Neural cell (in vitro differentiated cells): ENCODE results near the gene LIF. TPM values are rescaled to one million over a fixed set of nuclear protein-coding genes. Genes with fewer than 3 reads are reported as not detected.

Experiments
- H2AFZ ChIP-seq: fragments of 200-600, 300-800 bp; sonication (generic), shearing (Covaris generic); 2 replicates; pipeline ENCODE4 v1.6.0; 2014; ENCODE audit warnings: low read depth, mild to moderate bottlenecking, antibody characterized with exemption, low read length, moderate library complexity
- H3F3A ChIP-seq: fragments of 200-600 bp; shearing (Covaris generic); 2 replicates; pipeline ENCODE4 v1.6.1; 2016; ENCODE audit warnings: mild to moderate bottlenecking, moderate library complexity, mixed read lengths, antibody characterized with exemption, low read length; ENCODE audit not compliant: insufficient read depth, poor library complexity, severe bottlenecking
- H3K27ac ChIP-seq: fragments of 200-600, 300-800 bp; sonication (generic), shearing (Covaris generic); 2 replicates; pipeline ENCODE4 v1.5.1; 2014; ENCODE audit warnings: mild to moderate bottlenecking, low read length, moderate library complexity
- H3K27me3 ChIP-seq: fragments of 300-800, 200-600 bp; sonication (generic), shearing (Covaris generic); 2 replicates; pipeline ENCODE4 v1.6.0; 2014; ENCODE audit warnings: mild to moderate bottlenecking, low read depth, low read length, moderate library complexity; ENCODE audit not compliant: insufficient read depth
- H3K36me3 ChIP-seq: fragments of 300-800, 200-600 bp; sonication (generic), shearing (Covaris generic); 2 replicates; pipeline ENCODE4 v1.5.1; 2014; ENCODE audit warnings: mild to moderate bottlenecking, antibody characterized with exemption, low read length, moderate library complexity; ENCODE audit not compliant: insufficient read depth
- H3K4me2 ChIP-seq: fragments of 300-800, 200-600 bp; sonication (generic), shearing (Covaris generic); 2 replicates; pipeline ENCODE4 v1.6.0; 2014; ENCODE audit warnings: mild to moderate bottlenecking, low read length
- H3K4me3 ChIP-seq: fragments of 300-800, 200-600 bp; sonication (generic), shearing (Covaris generic); 2 replicates; pipeline ENCODE4 v1.5.1; 2014; ENCODE audit warnings: mild to moderate bottlenecking, low read length, moderate library complexity
- H3K79me2 ChIP-seq: fragments of 200-600 bp; shearing (Covaris generic); replicated peaks from 2 replicates; pipeline ENCODE4 v1.6.0; 2014; ENCODE audit warnings: mild to moderate bottlenecking, low read length, moderate library complexity; ENCODE audit not compliant: insufficient read depth
- H3K9ac ChIP-seq: fragments of 300-800, 200-600 bp; sonication (generic), shearing (Covaris generic); 2 replicates; pipeline ENCODE4 v1.6.1; 2016; ENCODE audit warnings: mild to moderate bottlenecking, low read length, mixed read lengths
- H3K9me2 ChIP-seq: fragments of 200-600 bp; shearing (Covaris generic); 2 replicates; pipeline ENCODE4 v1.6.1; 2016; ENCODE audit warnings: mild to moderate bottlenecking, low read length, mixed read lengths; ENCODE audit not compliant: insufficient read depth
- H3K9me3 ChIP-seq: fragments of 200-600, 300-800 bp; sonication (generic), shearing (Covaris generic); 2 replicates; pipeline ENCODE4 v1.6.1; 2016; ENCODE audit warnings: mild to moderate bottlenecking, mixed run types, low read length, moderate library complexity, mixed read lengths
- H4K20me1 ChIP-seq: fragments of 200-600 bp; shearing (Covaris generic); 2 replicates; pipeline ENCODE4 v1.6.1; 2016; ENCODE audit warnings: mild to moderate bottlenecking, mixed run types; ENCODE audit not compliant: insufficient read depth
- EP300 ChIP-seq: fragments of 450-650 bp; conservative IDR thresholded peaks from 2 replicates; pipeline ENCODE4 v1.6.1; 2014; ENCODE audit warnings: antibody characterized with exemption, mild to moderate bottlenecking, moderate library complexity; ENCODE audit not compliant: poor library complexity, severe bottlenecking
- EZH2 ChIP-seq: fragments of 200-600, 300-800 bp; shearing (Covaris generic), sonication (generic); IDR thresholded peaks from 2 replicates; pipeline ENCODE4 v1.6.1; 2014; ENCODE audit warnings: antibody characterized with exemption, low read length, borderline replicate concordance, mild to moderate bottlenecking; ENCODE audit not compliant: insufficient read depth, poor library complexity, severe bottlenecking
- MXI1 ChIP-seq: fragments of 450-650 bp; conservative IDR thresholded peaks from 2 replicates; pipeline ENCODE4 v1.6.1; 2014; ENCODE audit warnings: antibody characterized with exemption, mild to moderate bottlenecking; ENCODE audit not compliant: poor library complexity, severe bottlenecking
- POLR2AphosphoS5 ChIP-seq: IDR thresholded peaks from 2 replicates; pipeline ENCODE4 v1.6.1; 2012
- RAD21 ChIP-seq: fragments of 450-650 bp; conservative IDR thresholded peaks from 2 replicates; pipeline ENCODE4 v1.6.1; 2014; ENCODE audit warnings: antibody characterized with exemption, mild to moderate bottlenecking, moderate library complexity
- SMC3 ChIP-seq: fragments of 450-650 bp; conservative IDR thresholded peaks from 2 replicates; pipeline ENCODE4 v1.6.1; 2014; ENCODE audit warnings: antibody characterized with exemption, mild to moderate bottlenecking, moderate library complexity; ENCODE audit not compliant: poor library complexity
- TAF1 ChIP-seq: IDR thresholded peaks from 2 replicates; pipeline ENCODE4 v1.6.1; 2012; ENCODE audit warnings: low read depth
- polyA plus RNA-seq: library from polyadenylated mRNA; depleted of rRNA; stranded (reverse); fragments of >200 nt; gene quantifications from 2 replicates; pipeline ENCODE4 v1.2.3, GENCODE V29; 2014
- TF ChIP-seq, protein P1 (sequence below): IDR thresholded peaks from 2 replicates; pipeline ENCODE4 v1.6.1; 2012; ENCODE audit warnings: borderline replicate concordance
- TF ChIP-seq, protein P2 (sequence below): fragments of 450-650 bp; IDR thresholded peaks from 2 replicates; pipeline ENCODE4 v1.5.1; 2014; ENCODE audit warnings: antibody characterized with exemption, mild to moderate bottlenecking, moderate library complexity; ENCODE audit not compliant: poor library complexity, severe bottlenecking

Gene LIF
- polyA plus RNA-seq, 1 donor from 2014 or later, result 0.05 TPM

DNA sequence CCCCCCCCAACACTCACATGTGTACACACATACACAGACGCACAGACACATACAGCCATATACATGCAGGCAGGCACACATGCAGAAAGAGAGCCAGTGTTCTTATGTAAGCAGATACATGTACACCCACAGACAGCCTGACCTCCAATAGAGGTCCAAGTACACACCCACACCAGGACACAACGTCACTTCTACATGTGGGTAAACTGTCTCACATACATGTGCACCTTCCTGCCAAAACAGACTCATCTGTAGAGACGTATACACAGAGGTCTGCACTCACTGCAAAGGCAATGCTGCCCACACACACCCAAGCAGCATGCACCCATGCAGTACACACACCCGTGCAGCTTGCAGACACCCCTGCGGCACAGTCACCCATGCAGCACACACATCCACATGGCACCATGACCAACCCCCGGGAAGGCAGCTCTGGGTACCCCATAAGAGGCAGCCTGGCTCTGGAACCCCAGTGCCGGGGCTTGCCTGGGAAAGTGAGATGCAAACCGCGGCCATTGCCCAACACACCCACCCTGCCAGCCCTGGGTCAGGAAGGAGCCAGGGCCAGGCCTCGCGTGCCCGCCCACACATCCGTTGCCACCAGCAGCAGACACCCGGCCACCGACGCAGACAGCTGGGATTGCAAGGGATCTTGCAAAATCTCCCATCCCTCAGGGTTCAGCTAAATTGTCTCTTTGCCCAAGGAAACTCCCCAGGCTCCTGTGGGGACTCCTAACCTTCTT is 32.7 kb upstream of the LIF start:
- Histone ChIP-seq H3K27ac (no peak overlapping the region), H3K79me2 (no peaks in the 10 kb centered on the region), H3K27me3 (no peaks in the 10 kb centered on the region), H3K36me3 (no peaks in the 10 kb centered on the region), H3K4me2 (no peak overlapping the region), H3K9me3 (no peaks in the 10 kb centered on the region), H3K9ac (no peak overlapping the region), H4K20me1 (no peaks in the 10 kb centered on the region), H3K4me3 (no peak overlapping the region), H2AFZ (no peak overlapping the region), H3K9me2 (no peaks in the 10 kb centered on the region), H3F3A (no peaks in the 10 kb centered on the region)
- TF ChIP-seq TAF1, result no peak
- TF ChIP-seq, protein P1, sequence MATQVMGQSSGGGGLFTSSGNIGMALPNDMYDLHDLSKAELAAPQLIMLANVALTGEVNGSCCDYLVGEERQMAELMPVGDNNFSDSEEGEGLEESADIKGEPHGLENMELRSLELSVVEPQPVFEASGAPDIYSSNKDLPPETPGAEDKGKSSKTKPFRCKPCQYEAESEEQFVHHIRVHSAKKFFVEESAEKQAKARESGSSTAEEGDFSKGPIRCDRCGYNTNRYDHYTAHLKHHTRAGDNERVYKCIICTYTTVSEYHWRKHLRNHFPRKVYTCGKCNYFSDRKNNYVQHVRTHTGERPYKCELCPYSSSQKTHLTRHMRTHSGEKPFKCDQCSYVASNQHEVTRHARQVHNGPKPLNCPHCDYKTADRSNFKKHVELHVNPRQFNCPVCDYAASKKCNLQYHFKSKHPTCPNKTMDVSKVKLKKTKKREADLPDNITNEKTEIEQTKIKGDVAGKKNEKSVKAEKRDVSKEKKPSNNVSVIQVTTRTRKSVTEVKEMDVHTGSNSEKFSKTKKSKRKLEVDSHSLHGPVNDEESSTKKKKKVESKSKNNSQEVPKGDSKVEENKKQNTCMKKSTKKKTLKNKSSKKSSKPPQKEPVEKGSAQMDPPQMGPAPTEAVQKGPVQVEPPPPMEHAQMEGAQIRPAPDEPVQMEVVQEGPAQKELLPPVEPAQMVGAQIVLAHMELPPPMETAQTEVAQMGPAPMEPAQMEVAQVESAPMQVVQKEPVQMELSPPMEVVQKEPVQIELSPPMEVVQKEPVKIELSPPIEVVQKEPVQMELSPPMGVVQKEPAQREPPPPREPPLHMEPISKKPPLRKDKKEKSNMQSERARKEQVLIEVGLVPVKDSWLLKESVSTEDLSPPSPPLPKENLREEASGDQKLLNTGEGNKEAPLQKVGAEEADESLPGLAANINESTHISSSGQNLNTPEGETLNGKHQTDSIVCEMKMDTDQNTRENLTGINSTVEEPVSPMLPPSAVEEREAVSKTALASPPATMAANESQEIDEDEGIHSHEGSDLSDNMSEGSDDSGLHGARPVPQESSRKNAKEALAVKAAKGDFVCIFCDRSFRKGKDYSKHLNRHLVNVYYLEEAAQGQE, result no peak

DNA sequence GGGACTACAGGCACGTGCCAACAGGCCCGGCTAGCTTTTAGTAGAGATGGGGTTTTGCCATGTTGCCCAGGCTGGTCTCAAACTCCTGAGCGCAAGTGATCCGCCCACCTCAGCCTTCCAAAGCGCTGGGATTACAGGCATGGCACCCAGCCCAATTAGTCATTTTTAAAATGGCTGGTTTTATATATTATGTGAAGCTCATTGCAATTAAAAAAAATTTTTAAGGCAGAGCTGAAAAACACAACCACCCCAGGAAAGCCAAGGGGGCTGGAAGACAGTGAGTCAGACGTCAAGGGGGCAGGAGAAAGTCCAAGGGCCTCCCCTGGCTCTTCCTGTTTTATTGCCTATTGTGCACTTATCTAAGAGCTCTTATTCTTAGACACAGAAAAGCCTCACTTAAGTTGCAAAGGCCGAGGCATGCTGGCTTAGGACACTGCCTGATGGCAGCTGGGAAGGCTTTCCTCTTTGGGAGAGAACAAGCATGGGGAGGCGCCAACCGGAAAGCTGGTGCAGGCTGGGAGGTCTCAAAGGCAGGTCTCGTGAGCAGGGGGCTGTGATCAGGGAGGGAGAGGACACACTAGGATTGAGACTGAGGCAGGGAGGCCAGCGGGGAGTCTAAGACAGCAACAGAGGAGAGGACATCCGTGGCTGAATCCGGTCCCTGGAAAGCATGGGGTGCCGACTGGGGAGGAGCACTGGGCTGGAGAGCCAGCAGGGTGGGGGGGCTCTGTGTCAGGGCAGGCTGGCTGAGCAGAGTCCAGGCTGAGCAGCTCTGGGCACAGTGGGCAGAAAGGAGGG is 31.2 kb upstream of the LIF start:
- H3K9me3 ChIP-seq, result no peaks in the 10 kb centered on the region
- H2AFZ ChIP-seq, result no peak overlapping the region
- TF ChIP-seq POLR2AphosphoS5 (no peak), TAF1 (no peak), SMC3 (no peak), MXI1 (no peak), EP300 (no peak), EZH2 (no peak), RAD21 (no peak)
- TF ChIP-seq, protein P1, result no peak
- TF ChIP-seq, protein P2, sequence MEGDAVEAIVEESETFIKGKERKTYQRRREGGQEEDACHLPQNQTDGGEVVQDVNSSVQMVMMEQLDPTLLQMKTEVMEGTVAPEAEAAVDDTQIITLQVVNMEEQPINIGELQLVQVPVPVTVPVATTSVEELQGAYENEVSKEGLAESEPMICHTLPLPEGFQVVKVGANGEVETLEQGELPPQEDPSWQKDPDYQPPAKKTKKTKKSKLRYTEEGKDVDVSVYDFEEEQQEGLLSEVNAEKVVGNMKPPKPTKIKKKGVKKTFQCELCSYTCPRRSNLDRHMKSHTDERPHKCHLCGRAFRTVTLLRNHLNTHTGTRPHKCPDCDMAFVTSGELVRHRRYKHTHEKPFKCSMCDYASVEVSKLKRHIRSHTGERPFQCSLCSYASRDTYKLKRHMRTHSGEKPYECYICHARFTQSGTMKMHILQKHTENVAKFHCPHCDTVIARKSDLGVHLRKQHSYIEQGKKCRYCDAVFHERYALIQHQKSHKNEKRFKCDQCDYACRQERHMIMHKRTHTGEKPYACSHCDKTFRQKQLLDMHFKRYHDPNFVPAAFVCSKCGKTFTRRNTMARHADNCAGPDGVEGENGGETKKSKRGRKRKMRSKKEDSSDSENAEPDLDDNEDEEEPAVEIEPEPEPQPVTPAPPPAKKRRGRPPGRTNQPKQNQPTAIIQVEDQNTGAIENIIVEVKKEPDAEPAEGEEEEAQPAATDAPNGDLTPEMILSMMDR, result no peak
- no peaks in the 10 kb centered on the region for H3K79me2 ChIP-seq
- H3K27ac ChIP-seq, result no peak overlapping the region
- no peak overlapping the region for H3K4me2 ChIP-seq
- H3K9me2 ChIP-seq, result no peaks in the 10 kb centered on the region
- no peaks in the 10 kb centered on the region for H3F3A ChIP-seq
- no peaks in the 10 kb centered on the region for H3K27me3 ChIP-seq
- no peak overlapping the region for H3K9ac ChIP-seq
- no peaks in the 10 kb centered on the region for H4K20me1 ChIP-seq
- no peak overlapping the region for H3K4me3 ChIP-seq
- H3K36me3 ChIP-seq, result no peaks in the 10 kb centered on the region
